SH-SY5Y (cell line): ENCODE data around the gene CCDC183.

Experiments
- GATA2 ChIP-seq: IDR thresholded peaks from 2 replicates; pipeline ENCODE4 v1.6.1; 2011; ENCODE audit warnings: mild to moderate bottlenecking, low read depth, low read length
- GATA3 ChIP-seq: IDR thresholded peaks from 2 replicates; pipeline ENCODE4 v1.6.1; 2011; ENCODE audit warnings: low read depth, mild to moderate bottlenecking, low read length, moderate library complexity

DNA sequence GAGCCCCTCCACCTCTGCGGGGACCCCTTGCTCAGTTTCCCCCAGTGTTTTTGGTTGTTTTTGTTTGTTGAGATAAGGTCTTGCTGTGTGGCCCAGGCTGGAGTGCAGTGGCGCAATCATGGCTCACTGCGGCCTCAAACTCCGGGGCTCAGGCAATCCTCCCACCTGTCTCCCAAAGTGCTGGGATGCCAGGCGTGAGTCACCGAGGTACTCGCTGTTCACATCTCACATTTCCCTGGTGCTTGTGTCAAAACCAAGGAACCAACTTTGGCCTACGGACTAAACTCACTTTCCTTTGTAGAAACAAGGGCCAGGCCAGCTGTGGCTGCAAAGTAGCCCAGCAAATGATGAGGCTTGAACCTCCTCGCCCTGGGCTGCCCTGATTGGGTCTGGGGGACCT is 36.4 kb downstream of the CCDC183 start:
- TF ChIP-seq GATA3 (no peak), GATA2 (no peak)
